Measurements from ENCODE around the gene LMX1A.

Gene LMX1A

DNA sequence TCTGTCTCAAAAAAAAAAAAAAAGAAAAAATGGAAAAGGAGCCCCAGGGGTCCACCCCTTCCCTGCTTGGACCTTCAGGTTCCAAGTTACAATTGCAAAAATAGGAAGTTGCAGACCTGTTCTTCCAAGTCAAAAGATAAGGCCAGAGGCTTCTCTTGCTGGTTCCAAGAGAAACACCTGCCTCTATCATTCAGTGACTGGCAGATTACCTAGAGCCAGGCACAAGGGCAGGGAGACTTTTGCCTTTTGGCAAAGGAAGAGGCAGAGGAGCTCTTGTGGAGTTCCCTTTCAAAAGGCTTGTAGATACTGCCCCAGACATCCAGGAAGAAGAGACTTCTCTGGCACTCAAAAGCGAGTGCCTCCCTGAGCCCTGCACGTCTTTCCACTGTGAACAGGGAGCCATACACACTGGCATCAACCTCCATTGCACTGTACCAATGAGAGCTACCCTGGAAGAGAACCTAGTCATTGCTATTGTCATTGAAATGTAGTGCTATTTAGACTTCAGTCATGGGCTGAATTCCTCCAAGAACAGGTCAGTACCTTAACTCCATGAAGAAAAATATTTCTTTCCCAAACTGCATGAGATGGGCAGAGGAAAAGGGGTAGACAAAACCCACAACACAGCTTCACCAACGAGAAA lies 91.2 kb downstream of the LMX1A start:
- no peak for DNase-seq (ENCODE audit: low spot score)

DNA sequence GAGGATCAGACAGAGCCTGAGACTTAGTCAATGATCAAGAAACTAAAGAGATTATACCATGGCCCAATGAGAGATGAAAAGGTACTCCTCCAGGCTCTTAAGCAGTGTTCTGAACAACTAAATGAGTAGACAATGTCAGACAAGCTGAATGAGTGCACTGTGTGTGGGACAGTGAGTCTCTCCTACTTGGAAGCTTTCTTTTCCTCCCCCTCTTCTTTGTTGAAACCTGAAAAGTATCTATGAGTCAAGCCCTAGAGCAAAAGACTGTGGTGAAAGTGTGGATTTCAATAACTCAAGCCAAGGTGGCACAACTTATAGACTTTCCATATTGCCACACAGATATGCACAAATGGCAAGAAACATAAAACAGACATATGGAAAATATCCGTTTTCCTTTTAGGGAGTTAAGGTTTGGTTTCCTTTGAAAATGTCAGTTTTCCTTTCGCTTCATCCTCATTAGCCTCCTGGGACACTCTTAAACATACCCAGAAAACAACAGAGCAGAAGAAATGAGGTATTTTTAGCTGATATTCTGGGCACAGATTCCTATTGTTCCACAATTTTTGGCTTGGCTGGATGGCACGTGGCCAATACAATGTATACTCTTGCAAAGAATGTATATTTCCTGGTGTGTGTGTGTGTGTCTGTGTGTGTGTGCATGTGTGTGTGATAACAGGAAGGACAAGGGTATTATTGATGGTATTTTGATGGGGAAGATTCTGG lies 96.6 kb downstream of the LMX1A start:
- DNase-seq (ENCODE audit: low spot score): no peak

GRCh38 chr1:165259236-165259635 lies 97.3 kb downstream of the LMX1A start:
- DNase-seq (ENCODE audit: low spot score): no peak

GRCh38 chr1:165257969-165258459 lies 98.5 kb downstream of the LMX1A start:
- peak; percentile 13 for DNase-seq (ENCODE audit: low spot score)

DNA sequence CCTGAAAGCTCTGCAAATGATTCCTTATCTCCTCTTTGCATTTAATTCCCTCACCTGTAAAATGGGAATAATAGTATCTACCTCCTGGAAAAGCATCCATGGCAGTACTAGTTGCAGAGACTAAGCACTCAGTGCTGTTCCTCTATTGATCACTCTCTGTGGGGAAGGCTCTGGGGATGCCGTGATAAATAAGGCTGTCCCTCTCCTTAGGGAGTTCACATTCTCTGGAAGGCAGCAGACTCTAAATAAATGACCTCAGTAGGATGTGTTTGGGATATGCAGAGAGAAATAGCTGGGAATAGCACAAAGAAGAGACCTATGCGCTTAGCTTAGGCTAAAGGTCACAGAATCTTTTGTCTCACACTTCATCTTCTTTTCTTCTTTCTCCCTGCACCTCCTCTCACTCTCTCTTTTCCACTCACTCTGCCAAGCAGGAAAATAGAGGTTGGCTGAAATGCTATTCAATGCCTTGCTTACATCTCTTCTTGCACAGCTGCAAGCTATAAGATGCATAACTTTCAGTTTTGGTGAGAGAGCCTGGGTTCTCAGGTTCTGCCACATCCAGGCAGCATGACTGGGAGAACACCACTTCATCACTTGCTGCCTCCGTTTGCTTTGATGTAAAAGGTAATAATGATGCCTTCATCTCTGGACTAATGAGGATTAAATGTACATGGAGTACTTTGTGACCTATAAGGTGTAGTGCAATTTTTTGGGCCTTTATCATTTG lies 101.5 kb downstream of the LMX1A start:
- DNase-seq (ENCODE audit: low spot score): no peak

GRCh38 chr1:165254376-165254775 lies 102.1 kb downstream of the LMX1A start:
- DNase-seq (ENCODE audit: low spot score): no peak

GRCh38 chr1:165253818-165254254 lies 102.7 kb downstream of the LMX1A start:
- no peak for DNase-seq (ENCODE audit: low spot score)

DNA sequence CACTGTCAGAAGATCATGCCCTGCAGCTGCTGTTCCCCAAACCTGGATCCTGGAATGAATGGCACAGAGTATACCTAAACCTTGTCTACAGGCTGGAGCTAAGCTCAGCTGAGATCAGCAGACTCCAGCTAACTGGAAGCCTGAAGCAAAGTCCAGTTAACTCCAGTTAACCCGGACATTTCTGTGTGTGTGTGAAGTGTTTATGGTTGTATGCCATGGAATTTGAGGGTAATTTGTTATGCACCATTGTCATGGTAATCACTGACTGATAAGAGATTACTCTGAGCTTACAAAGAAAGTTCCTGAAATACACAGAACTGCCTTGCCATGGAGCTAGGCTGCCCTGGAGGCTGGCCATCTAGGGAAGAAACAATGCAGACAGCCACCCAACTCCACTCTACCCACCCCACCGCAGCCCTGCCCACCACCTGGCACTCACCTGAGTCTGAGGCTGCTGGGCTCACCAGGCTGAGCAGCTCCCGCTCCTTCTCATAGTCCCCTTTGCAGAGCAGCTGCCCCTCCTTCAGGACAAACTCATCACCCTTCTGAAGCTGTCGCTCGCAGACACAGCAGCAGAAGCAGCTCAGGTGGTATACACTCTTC lies 107.4 kb downstream of the LMX1A start:
- no peak for DNase-seq (ENCODE audit: low spot score)

DNA sequence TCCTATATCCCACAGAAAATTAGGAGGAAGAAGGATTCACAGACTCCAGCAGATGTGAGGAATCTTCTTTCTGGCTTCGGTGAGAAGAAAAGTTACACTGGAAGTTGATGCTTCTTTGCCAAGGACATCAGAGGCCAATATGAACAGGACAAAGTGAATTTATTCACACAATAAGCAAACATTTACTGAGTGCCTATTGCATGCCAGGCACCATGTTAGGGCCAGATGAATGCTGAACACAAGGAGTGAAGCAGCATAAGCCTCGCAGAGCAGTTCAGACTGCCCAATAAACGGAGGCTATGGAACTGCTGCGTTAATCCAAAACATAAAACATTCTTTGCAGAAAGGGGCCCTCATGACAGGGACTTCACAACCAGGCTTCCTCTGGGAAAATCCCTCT lies 114.6 kb downstream of the LMX1A start:
- DNase-seq (ENCODE audit: low spot score): no peak

- no peak for DNase-seq (ENCODE audit: low spot score)
Measured at GRCh38 chr1:165241321-165241720, 115.2 kb downstream of the LMX1A start.

- DNase-seq (ENCODE audit: low spot score): no peak
Measured at GRCh38 chr1:165240492-165240891, 116.0 kb downstream of the LMX1A start.

DNA sequence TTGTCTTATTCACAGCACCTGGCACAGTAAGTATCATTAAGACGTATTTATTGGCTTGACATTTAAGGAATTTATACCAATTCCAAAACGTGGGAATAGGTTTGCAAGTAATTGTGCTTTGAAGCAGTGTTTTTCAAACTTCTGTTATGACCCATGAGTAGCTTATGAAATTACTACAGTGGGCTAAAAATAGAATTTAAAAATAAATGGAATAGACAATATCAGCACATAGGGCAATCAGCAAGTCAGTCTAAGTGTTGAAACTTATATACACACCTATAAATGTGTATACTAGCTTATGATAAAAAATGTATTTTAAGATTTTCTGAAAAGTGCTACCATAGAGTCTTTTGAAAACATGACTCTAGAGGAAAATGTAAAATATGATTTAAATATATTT lies 116.6 kb downstream of the LMX1A start:
- DNase-seq (ENCODE audit: low spot score): no peak

DNA sequence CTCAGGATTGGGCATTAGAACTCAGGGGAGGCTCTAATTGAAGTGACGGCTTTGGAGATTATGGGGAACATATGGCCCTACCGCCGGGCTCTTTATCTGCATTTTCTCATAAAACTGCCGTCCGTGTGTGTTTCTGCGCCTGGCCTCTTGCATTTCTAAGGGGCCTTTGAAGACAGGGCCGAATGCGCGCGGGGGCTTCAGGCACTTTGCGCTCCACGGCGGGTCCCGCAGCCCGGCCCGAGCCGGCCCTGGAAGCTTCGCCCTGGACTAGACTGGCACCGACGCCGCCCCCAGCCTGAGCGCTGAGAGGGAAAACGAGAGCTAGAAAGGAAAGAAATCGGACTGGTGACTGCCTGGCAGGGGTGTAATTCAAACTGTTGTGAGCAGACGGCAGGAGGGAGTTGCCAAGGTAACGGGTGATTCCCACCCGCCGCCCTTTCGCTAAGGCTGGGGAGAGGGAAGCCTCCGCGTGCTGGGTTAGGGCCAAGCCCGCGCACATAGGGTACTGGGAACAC lies 120.7 kb downstream of the LMX1A start:
- DNase-seq (ENCODE audit: low spot score): no peak

- DNase-seq (ENCODE audit: low spot score): no peak
Measured at GRCh38 chr1:165235155-165235776, 121.2 kb downstream of the LMX1A start.

DNA sequence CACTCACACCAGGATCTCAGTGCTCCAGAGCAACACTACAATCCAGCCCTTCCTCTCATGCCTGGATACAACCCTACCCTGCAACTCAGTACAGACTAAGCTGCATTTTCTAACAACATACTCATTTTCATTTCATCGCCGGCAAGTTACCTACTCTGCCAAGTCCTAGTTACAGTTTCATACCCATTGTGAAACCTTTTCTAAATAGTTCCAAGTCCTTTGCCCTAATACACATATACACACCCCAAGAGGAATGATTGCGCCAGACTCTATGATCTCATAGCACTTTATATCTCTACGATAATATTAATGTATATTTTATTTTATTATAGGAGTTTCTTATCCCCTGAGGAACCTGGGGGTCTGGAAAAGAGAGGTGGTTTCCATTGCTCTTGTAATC lies 122.4 kb downstream of the LMX1A start:
- DNase-seq (ENCODE audit: low spot score): no peak

- no peak for DNase-seq (ENCODE audit: low spot score)
Measured at GRCh38 chr1:165228676-165229075, 127.8 kb downstream of the LMX1A start.

DNA sequence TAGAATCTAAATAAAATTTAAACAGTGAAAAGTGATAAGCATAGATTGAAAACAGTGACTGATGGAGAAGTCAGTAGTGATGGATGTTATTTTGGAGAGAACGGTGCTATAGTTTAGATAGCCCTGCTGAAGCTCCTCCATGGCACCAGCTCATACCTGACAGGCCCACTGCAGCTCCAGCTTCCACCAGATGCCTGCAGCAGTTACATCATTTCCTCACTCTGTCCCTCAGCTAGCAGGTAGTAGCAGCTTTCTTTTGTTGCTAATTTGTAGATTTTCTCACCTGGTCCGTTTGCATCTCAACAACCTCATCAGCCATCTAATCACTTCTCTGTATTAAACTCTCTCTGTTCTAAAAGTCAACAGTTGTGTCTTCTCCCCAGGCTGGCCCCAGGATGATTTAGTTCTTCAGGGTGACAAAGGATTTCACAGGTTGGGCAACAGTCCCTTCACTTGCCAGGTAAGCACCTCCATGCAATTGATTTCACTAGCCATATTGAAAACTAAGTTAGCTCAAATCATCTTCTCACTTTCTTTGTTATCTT lies 128.3 kb downstream of the LMX1A start:
- no peak for DNase-seq (ENCODE audit: low spot score)

GRCh38 chr1:165226326-165226725 lies 130.2 kb downstream of the LMX1A start:
- DNase-seq (ENCODE audit: low spot score): no peak

DNA sequence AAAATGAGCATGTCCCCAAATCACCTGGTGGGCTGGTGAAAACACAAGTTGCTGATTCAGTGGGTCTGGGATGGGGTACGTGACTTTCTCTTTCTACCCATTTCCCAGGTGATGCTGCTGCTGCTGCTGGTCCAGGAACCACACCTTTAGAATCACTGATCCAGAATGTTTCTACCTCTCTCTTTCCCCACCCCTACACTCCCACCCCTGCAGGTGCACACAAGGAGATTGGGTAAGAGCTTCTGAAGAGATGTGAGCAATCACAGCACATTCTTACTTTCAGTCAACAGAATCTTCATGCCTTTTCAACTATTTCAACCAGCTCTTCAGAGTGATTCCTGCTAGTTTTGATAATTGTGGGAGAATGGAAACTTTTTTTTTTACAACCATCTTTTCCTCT lies 130.9 kb downstream of the LMX1A start:
- no peak for DNase-seq (ENCODE audit: low spot score)

DNA sequence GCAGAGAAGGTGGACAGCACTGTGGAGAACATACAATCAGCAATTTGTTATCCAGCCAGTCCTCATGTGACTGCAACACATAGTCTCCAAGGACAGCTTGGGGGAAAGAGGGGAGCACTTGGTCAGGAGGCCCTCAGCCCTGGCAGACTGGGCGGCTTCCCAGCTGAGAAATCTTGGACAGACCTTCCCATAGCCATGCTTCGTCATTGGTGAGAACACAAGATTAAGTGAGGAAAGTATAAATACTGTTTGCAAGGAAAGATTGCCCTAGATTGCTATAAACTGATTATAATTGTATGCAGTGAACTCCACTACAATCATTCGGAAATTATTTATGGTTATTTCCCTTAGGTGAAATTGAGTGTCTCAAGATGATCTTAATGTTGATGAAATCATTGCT lies 131.5 kb downstream of the LMX1A start:
- DNase-seq (ENCODE audit: low spot score): no peak

- DNase-seq (ENCODE audit: low spot score): no peak
Measured at GRCh38 chr1:165224504-165224903, 132.0 kb downstream of the LMX1A start.

- no peak for DNase-seq (ENCODE audit: low spot score)
Measured at GRCh38 chr1:165222580-165222979, 133.9 kb downstream of the LMX1A start.
